ENCODE measurements around the gene KRT14.
"Not testable (repeated sequence)": the region's sequence is repeated elsewhere in the genome, so short reads cannot be mapped to it uniquely, and the experiment has no call there.

KRT14 gene

GRCh38 chr17:41544491-41544892 is 42.2 kb downstream of the KRT14 start:
- DNase-seq: no peak

GRCh38 chr17:41542786-41543185 is 43.9 kb downstream of the KRT14 start:
- DNase-seq: not testable (repeated sequence)

- no peak for DNase-seq
Measured at GRCh38 chr17:41542357-41542756, 44.3 kb downstream of the KRT14 start.

- no peak for DNase-seq
Measured at GRCh38 chr17:41540921-41541625, 45.6 kb downstream of the KRT14 start.

GRCh38 chr17:41539979-41540701 is 46.6 kb downstream of the KRT14 start:
- DNase-seq: peak; percentile 18

GRCh38 chr17:41539071-41539492 is 47.6 kb downstream of the KRT14 start:
- DNase-seq: no peak

GRCh38 chr17:41538565-41538991 is 48.1 kb downstream of the KRT14 start:
- no peak for DNase-seq

GRCh38 chr17:41537990-41538389 is 48.7 kb downstream of the KRT14 start:
- no peak for DNase-seq

- DNase-seq: no peak
Measured at GRCh38 chr17:41537614-41537954, 49.1 kb downstream of the KRT14 start.

- DNase-seq: no peak
Measured at GRCh38 chr17:41536741-41537613, 49.7 kb downstream of the KRT14 start.

GRCh38 chr17:41535764-41536481 is 50.8 kb downstream of the KRT14 start:
- DNase-seq: no peak

GRCh38 chr17:41534899-41535546 is 51.7 kb downstream of the KRT14 start:
- no peak for DNase-seq

GRCh38 chr17:41533613-41534012 is 53.1 kb downstream of the KRT14 start:
- DNase-seq: no peak

- DNase-seq: no peak
Measured at GRCh38 chr17:41532947-41533570, 53.6 kb downstream of the KRT14 start.
